Measurements from ENCODE around the gene GAS1. TPM values are rescaled to one million over a fixed set of nuclear protein-coding genes. Genes with fewer than 3 reads are reported as not detected.

The GAS1 gene
- total and polyA plus RNA-seq, 2 donors (not counting 1 experiment from before 2014, with no cell fraction given): 0.06 to 0.39 TPM

DNA sequence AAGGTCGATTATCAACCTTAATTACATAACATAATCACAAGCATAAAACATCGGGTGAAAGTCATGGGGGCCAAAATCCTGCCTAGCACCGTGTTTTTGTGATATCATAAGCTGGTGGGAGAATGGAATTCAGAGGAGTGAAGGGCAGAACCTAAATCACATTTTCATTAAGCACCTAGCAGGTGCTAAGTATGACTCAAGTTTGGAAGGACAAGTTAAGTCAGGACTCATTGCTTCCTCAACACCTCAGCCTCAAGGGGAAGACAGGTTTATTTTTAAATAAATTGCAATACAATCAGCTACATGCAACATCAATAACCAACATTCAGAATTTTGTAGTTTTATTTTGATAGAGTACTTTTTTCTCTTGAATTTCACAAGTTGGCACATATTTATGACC, 33.5 kb upstream of the GAS1 start:
- Mint-ChIP-seq H3K27ac (no peak overlapping the region), H3K4me1 (no peaks in the 10 kb centered on the region), H3K9me3 (ENCODE audit: insufficient read depth) (no peaks in the 10 kb centered on the region), H3K27me3 (peaks cover 5% of the 10 kb centered on the region), H3K4me3 (no peak overlapping the region)
- no CpG with 5 or more reads among the region's 3 CpGs for WGBS (ENCODE audit: insufficient coverage)
- Histone ChIP-seq H3K36me3 (replicated peaks in 1 of 2; ENCODE audit: control extremely low read depth in 1 of 2, control insufficient read depth in 1 of 2, extremely low read depth in 1 of 2, insufficient read depth in 2 of 2, low read length in 1 of 2) (no peaks in the 10 kb centered on the region), H2AFZ (ENCODE audit: insufficient read depth, low read depth, low read length, poor library complexity, severe bottlenecking) (no peak overlapping the region), H3K4me1 (ENCODE audit: control insufficient read depth in 2 of 2, insufficient read depth in 2 of 2, low read length in 2 of 2) (no peaks in the 10 kb centered on the region), H3K79me2 (ENCODE audit: control insufficient read depth, insufficient read depth, low read length) (no peaks in the 10 kb centered on the region), H3K4me3 (ENCODE audit: control extremely low read depth in 1 of 5, extremely low read depth in 1 of 5, insufficient read depth in 1 of 5, low read depth in 2 of 5, low read length in 4 of 5) (no peak overlapping the region), H3K27ac (ENCODE audit: low read length in 2 of 2) (no peak overlapping the region), H3K9ac (ENCODE audit: low read length) (no peak overlapping the region), H3K27me3 (replicated peaks in 1 of 4; ENCODE audit: control extremely low read depth in 1 of 4, control insufficient read depth in 3 of 4, insufficient read depth in 4 of 4, low read length in 3 of 4) (no peaks in the 10 kb centered on the region), H4K20me1 (ENCODE audit: control insufficient read depth, insufficient read depth, low read length, poor library complexity, severe bottlenecking) (no peaks in the 10 kb centered on the region), H3K9me3 (ENCODE audit: control extremely low read depth in 1 of 3, control insufficient read depth in 2 of 3, insufficient read depth in 1 of 3, low read length in 2 of 3) (no peaks in the 10 kb centered on the region), H3K4me2 (replicated peaks; ENCODE audit: low read depth, low read length, poor library complexity, severe bottlenecking) (no peak overlapping the region)
- no peak for TF ChIP-seq EZH2 (IDR thresholded peaks at IDR 0.05; ENCODE audit: borderline replicate concordance, insufficient read depth, low read depth, low read length, poor library complexity, severe bottlenecking)
- TF ChIP-seq, protein P1, sequence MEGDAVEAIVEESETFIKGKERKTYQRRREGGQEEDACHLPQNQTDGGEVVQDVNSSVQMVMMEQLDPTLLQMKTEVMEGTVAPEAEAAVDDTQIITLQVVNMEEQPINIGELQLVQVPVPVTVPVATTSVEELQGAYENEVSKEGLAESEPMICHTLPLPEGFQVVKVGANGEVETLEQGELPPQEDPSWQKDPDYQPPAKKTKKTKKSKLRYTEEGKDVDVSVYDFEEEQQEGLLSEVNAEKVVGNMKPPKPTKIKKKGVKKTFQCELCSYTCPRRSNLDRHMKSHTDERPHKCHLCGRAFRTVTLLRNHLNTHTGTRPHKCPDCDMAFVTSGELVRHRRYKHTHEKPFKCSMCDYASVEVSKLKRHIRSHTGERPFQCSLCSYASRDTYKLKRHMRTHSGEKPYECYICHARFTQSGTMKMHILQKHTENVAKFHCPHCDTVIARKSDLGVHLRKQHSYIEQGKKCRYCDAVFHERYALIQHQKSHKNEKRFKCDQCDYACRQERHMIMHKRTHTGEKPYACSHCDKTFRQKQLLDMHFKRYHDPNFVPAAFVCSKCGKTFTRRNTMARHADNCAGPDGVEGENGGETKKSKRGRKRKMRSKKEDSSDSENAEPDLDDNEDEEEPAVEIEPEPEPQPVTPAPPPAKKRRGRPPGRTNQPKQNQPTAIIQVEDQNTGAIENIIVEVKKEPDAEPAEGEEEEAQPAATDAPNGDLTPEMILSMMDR (IDR thresholded peaks at IDR 0.05): no peak
- CTCF ChIA-PET: no interaction called here
- no peak for ATAC-seq (ENCODE audit: low read depth)
- POLR2A ChIA-PET: no interaction called here
- DNase-seq: no peak
- intact Hi-C loops (cut with micrococcal nuclease): no loop called here

- POLR2A ChIA-PET: no interaction called here
- H3K27me3 Mint-ChIP-seq: peaks cover 8% of the 10 kb centered on the region
- Histone ChIP-seq H2AFZ (ENCODE audit: insufficient read depth, low read depth, low read length, poor library complexity, severe bottlenecking) (no peak overlapping the region), H3K4me3 (ENCODE audit: control extremely low read depth in 1 of 5, extremely low read depth in 1 of 5, insufficient read depth in 1 of 5, low read depth in 2 of 5, low read length in 4 of 5) (no peak overlapping the region), H4K20me1 (ENCODE audit: control insufficient read depth, insufficient read depth, low read length, poor library complexity, severe bottlenecking) (no peaks in the 10 kb centered on the region), H3K9ac (ENCODE audit: low read length) (no peak overlapping the region), H3K9me3 (ENCODE audit: control extremely low read depth in 1 of 3, control insufficient read depth in 2 of 3, insufficient read depth in 1 of 3, low read length in 2 of 3) (no peaks in the 10 kb centered on the region), H3K4me2 (replicated peaks; ENCODE audit: low read depth, low read length, poor library complexity, severe bottlenecking) (no peak overlapping the region), H3K4me1 (ENCODE audit: control insufficient read depth in 2 of 2, insufficient read depth in 2 of 2, low read length in 2 of 2) (no peaks in the 10 kb centered on the region), H3K27me3 (replicated peaks in 1 of 4; ENCODE audit: control extremely low read depth in 1 of 4, control insufficient read depth in 3 of 4, insufficient read depth in 4 of 4, low read length in 3 of 4) (peaks cover 0 to 2% (median 0%) of the 10 kb centered on the region in 4 experiments), H3K36me3 (replicated peaks in 1 of 2; ENCODE audit: control extremely low read depth in 1 of 2, control insufficient read depth in 1 of 2, extremely low read depth in 1 of 2, insufficient read depth in 2 of 2, low read length in 1 of 2) (no peaks in the 10 kb centered on the region), H3K79me2 (ENCODE audit: control insufficient read depth, insufficient read depth, low read length) (no peaks in the 10 kb centered on the region), H3K27ac (ENCODE audit: low read length in 2 of 2) (no peak overlapping the region)
- WGBS (ENCODE audit: insufficient coverage): 100% methylated on average over 1 of the region's 1 CpG
- H3K9me3 Mint-ChIP-seq (ENCODE audit: insufficient read depth): no peaks in the 10 kb centered on the region
- no peak overlapping the region for H3K27ac Mint-ChIP-seq
- intact Hi-C loops (cut with micrococcal nuclease): no loop called here
- no peak overlapping the region for H3K4me3 Mint-ChIP-seq
- no peaks in the 10 kb centered on the region for H3K4me1 Mint-ChIP-seq
- TF ChIP-seq, protein P1 (IDR thresholded peaks at IDR 0.05): no peak
- TF ChIP-seq EZH2 (IDR thresholded peaks at IDR 0.05; ENCODE audit: borderline replicate concordance, insufficient read depth, low read depth, low read length, poor library complexity, severe bottlenecking): no peak
- DNase-seq: no peak
- CTCF ChIA-PET: no interaction called here
- no peak for ATAC-seq (ENCODE audit: low read depth)
Observed at GRCh38 chr9:86979657-86980056, 32.4 kb upstream of the GAS1 start.

All from B cell (primary cell).